Dedifferentiated amniotic fluid mesenchymal stem cell (primary cell): ENCODE results near the gene FBXL14.
"Not testable (repeated sequence)": the region's sequence is repeated elsewhere in the genome, so short reads cannot be mapped to it uniquely, and the experiment has no call there.

Experiments used
- DNase-seq: peaks from one replicate; pipeline ENCODE4 v3.0.0-alpha.2; 2016; ENCODE audit errors: extremely low spot score

Gene FBXL14

GRCh38 chr12:1572731-1573130, 21.6 kb downstream of the FBXL14 start:
- no peak for DNase-seq

GRCh38 chr12:1567852-1568251, 26.5 kb downstream of the FBXL14 start:
- no peak for DNase-seq

GRCh38 chr12:1566449-1567135, 27.8 kb downstream of the FBXL14 start:
- DNase-seq, result no peak

- no peak for DNase-seq
Observed at GRCh38 chr12:1565172-1565571, 29.2 kb downstream of the FBXL14 start.

- DNase-seq, result no peak
Observed at GRCh38 chr12:1564067-1564466, 30.3 kb downstream of the FBXL14 start.

GRCh38 chr12:1562813-1563407, 31.5 kb downstream of the FBXL14 start:
- no peak for DNase-seq

GRCh38 chr12:1560704-1561103, 33.7 kb downstream of the FBXL14 start:
- DNase-seq, result no peak

- no peak for DNase-seq
Observed at GRCh38 chr12:1559676-1560091, 34.7 kb downstream of the FBXL14 start.

GRCh38 chr12:1558108-1558507, 36.3 kb downstream of the FBXL14 start:
- DNase-seq, result not testable (repeated sequence)

GRCh38 chr12:1553987-1554982, 40.1 kb downstream of the FBXL14 start:
- no peak for DNase-seq

- DNase-seq, result no peak
Observed at GRCh38 chr12:1553536-1553935, 40.8 kb downstream of the FBXL14 start.

GRCh38 chr12:1552911-1553491, 41.4 kb downstream of the FBXL14 start:
- peak; percentile 23 for DNase-seq

- no peak for DNase-seq
Observed at GRCh38 chr12:1552171-1552570, 42.2 kb downstream of the FBXL14 start.

GRCh38 chr12:1551496-1551895, 42.9 kb downstream of the FBXL14 start:
- no peak for DNase-seq

GRCh38 chr12:1546931-1547640, 47.3 kb downstream of the FBXL14 start:
- no peak for DNase-seq

GRCh38 chr12:1544996-1545700, 49.2 kb downstream of the FBXL14 start:
- DNase-seq, result no peak

GRCh38 chr12:1542599-1542998, 51.8 kb downstream of the FBXL14 start:
- no peak for DNase-seq

GRCh38 chr12:1540690-1541089, 53.7 kb downstream of the FBXL14 start:
- DNase-seq, result no peak

GRCh38 chr12:1539135-1539534, 55.2 kb downstream of the FBXL14 start:
- no peak for DNase-seq

- DNase-seq, result no peak
Observed at GRCh38 chr12:1536817-1537216, 57.6 kb downstream of the FBXL14 start.

GRCh38 chr12:1534748-1535147, 59.6 kb downstream of the FBXL14 start:
- no peak for DNase-seq
